Measurements from ENCODE around the gene IMPDH2.

The IMPDH2 gene

GRCh38 chr3:49028673-49029562, at the start of gene IMPDH2:
TSS of gene IMPDH2 (minus strand) at chr3:49029398. CDS start at chr3:49029350, 48 bp downstream.
- DNase-seq (ENCODE audit: low read depth in 2 of 2): peak; percentile 86 to 89

GRCh38 chr3:49076646-49077045, 47.4 kb upstream of the IMPDH2 start:
- no peak for DNase-seq (ENCODE audit: low read depth in 2 of 2)

GRCh38 chr3:49076116-49076515, 46.9 kb upstream of the IMPDH2 start:
- no peak for DNase-seq (ENCODE audit: low read depth in 2 of 2)

- no peak for DNase-seq (ENCODE audit: low read depth in 2 of 2)
Observed at GRCh38 chr3:49058011-49058410, 28.8 kb upstream of the IMPDH2 start.

GRCh38 chr3:49057268-49057667, 28.1 kb upstream of the IMPDH2 start:
- no peak for DNase-seq (ENCODE audit: low read depth in 2 of 2)

- no peak for DNase-seq (ENCODE audit: low read depth in 2 of 2)
Observed at GRCh38 chr3:49054344-49054862, 25.2 kb upstream of the IMPDH2 start.

- no peak for DNase-seq (ENCODE audit: low read depth in 2 of 2)
Observed at GRCh38 chr3:49053543-49053942, 24.3 kb upstream of the IMPDH2 start.

- DNase-seq (ENCODE audit: low read depth in 2 of 2): no peak
Observed at GRCh38 chr3:49035281-49035680, 6.1 kb upstream of the IMPDH2 start.

- DNase-seq (ENCODE audit: low read depth in 2 of 2): no peak
Observed at GRCh38 chr3:49034650-49035049, 5.5 kb upstream of the IMPDH2 start.

- no peak for DNase-seq (ENCODE audit: low read depth in 2 of 2)
Observed at GRCh38 chr3:49032646-49033304, 3.6 kb upstream of the IMPDH2 start.

- DNase-seq (ENCODE audit: low read depth in 2 of 2): no peak
Observed at GRCh38 chr3:49030321-49030720, 1.1 kb upstream of the IMPDH2 start.

- DNase-seq (ENCODE audit: low read depth in 2 of 2): no peak
Observed at GRCh38 chr3:49029563-49029884, 326 bp upstream of the IMPDH2 start.

- no peak for DNase-seq (ENCODE audit: low read depth in 2 of 2)
Observed at GRCh38 chr3:49028298-49028672, 913 bp downstream of the IMPDH2 start.

- DNase-seq (ENCODE audit: low read depth in 2 of 2): no peak
Observed at GRCh38 chr3:49027634-49028033, 1.6 kb downstream of the IMPDH2 start.

- no peak for DNase-seq (ENCODE audit: low read depth in 2 of 2)
Observed at GRCh38 chr3:49026536-49026935, 2.7 kb downstream of the IMPDH2 start.

GRCh38 chr3:49025793-49026520, 3.2 kb downstream of the IMPDH2 start:
- DNase-seq (ENCODE audit: low read depth in 2 of 2): no peak

GRCh38 chr3:49025005-49025792, 4.0 kb downstream of the IMPDH2 start:
- DNase-seq (ENCODE audit: low read depth in 2 of 2): no peak

- no peak for DNase-seq (ENCODE audit: low read depth in 2 of 2)
Observed at GRCh38 chr3:49024449-49024848, 4.7 kb downstream of the IMPDH2 start.

- DNase-seq (ENCODE audit: low read depth in 2 of 2): no peak
Observed at GRCh38 chr3:49023775-49024174, 5.4 kb downstream of the IMPDH2 start.

- no peak for DNase-seq (ENCODE audit: low read depth in 2 of 2)
Observed at GRCh38 chr3:49022688-49023171, 6.5 kb downstream of the IMPDH2 start.

All from stimulated activated CD8-positive, alpha-beta memory T cell treated with anti-CD3 and anti-CD28 coated beads, Interleukin-15, amount 100 ng/mL, for 4 hours (primary cell).